ENCODE results near the gene MAB21L4. TPM values are rescaled to one million over a fixed set of nuclear protein-coding genes. Genes with fewer than 3 reads are reported as not detected.

MAB21L4 gene
- total RNA-seq, 1 experiment from 2014 or later = not detected

GRCh38 chr2:240933048-240933965 lies 37.4 kb upstream of the MAB21L4 start (continued):
- TF ChIP-seq TCF7L2 (IDR thresholded peaks at IDR 0.05; ENCODE audit: borderline replicate concordance, extremely low read depth, insufficient read depth, insufficient read length) (no peak), FOSL1 (IDR thresholded peaks at IDR 0.05; ENCODE audit: low read depth) (no peak), ZFX (IDR thresholded peaks at IDR 0.05) (no peak), CTCF (IDR thresholded peaks at IDR 0.05 in 2 of 3, conservative IDR thresholded peaks at IDR 0.05 in 1 of 3; ENCODE audit: borderline replicate concordance in 1 of 3, insufficient read depth in 1 of 3, low read depth in 2 of 3, low read length in 2 of 3) (no peak), SRF (IDR thresholded peaks at IDR 0.05; ENCODE audit: low read depth) (no peak), EGR1 (IDR thresholded peaks at IDR 0.05; ENCODE audit: low read depth) (no peak), POLR2A (IDR thresholded peaks at IDR 0.05; ENCODE audit: borderline replicate concordance, extremely low read depth, insufficient read depth, insufficient read length) (no peak), CBX3 (IDR thresholded peaks at IDR 0.05; ENCODE audit: low read depth) (no peak), EZH2phosphoT487 (IDR thresholded peaks at IDR 0.05; ENCODE audit: borderline replicate concordance) (no peak), CEBPB (IDR thresholded peaks at IDR 0.05; ENCODE audit: low read depth) (no peak), ATF3 (IDR thresholded peaks at IDR 0.05) (no peak)

- ChIA-PET POLR2A (no interaction called here), CTCF (no interaction called here), RAD21 (ENCODE audit: low non-redundant PET in 1 of 2, low total read pairs in 2 of 2, uncharacterized antibody in 2 of 2, unreplicated experiment in 2 of 2) (no interaction called here)
- Histone ChIP-seq H2AFZ (ENCODE audit: low read depth, low read length, poor library complexity, severe bottlenecking) (no peak overlapping the region), H3K4me2 (ENCODE audit: low read length) (no peak overlapping the region), H3K27ac (ENCODE audit: low read depth, low read length) (no peak overlapping the region), H3K27me3 (ENCODE audit: insufficient read depth, low read length) (no peaks in the 10 kb centered on the region), H3K9ac (ENCODE audit: low read length) (no peak overlapping the region), H3K4me1 (ENCODE audit: control insufficient read depth in 1 of 2, insufficient read depth in 2 of 2, low read length in 2 of 2) (no peaks in the 10 kb centered on the region), H3K9me2 (ENCODE audit: insufficient read depth) (no peaks in the 10 kb centered on the region), H3K79me2 (ENCODE audit: insufficient read depth, low read length) (no peaks in the 10 kb centered on the region), H3K4me3 (replicated peaks in 1 of 2; ENCODE audit: low read depth in 1 of 2, low read length in 2 of 2) (no peak overlapping the region), H3K9me3 (ENCODE audit: control insufficient read depth in 1 of 2, insufficient read depth in 1 of 2, low read depth in 1 of 2, low read length in 2 of 2) (peaks cover 0 to 2% of the 10 kb centered on the region in 2 experiments; a peak in 1 of 4 replicates), H4K20me1 (ENCODE audit: insufficient read depth) (no peaks in the 10 kb centered on the region), H3K36me3 (ENCODE audit: control insufficient read depth in 1 of 2, insufficient read depth in 2 of 2, low read length in 2 of 2) (no peaks in the 10 kb centered on the region)
- intact Hi-C loops (cut with micrococcal nuclease) = no loop called here
- no peak for ATAC-seq
- DNase-seq (ENCODE audit: low read depth, low spot score) = no peak
- BruUV-seq (replicated peaks) = no TSS peak
- TF ChIP-seq POLR2A (IDR thresholded peaks at IDR 0.05; ENCODE audit: borderline replicate concordance, extremely low read depth, insufficient read depth, insufficient read length) (no peak), REST (IDR thresholded peaks at IDR 0.05; ENCODE audit: low read depth) (no peak), SP1 (IDR thresholded peaks at IDR 0.05; ENCODE audit: low read depth) (no peak), ZNF274 (IDR thresholded peaks at IDR 0.05; ENCODE audit: low read depth, low read length) (no peak), MAX (IDR thresholded peaks at IDR 0.05) (no peak), ATF3 (IDR thresholded peaks at IDR 0.05) (no peak), EZH2 (IDR thresholded peaks at IDR 0.05) (no peak), ZFX (IDR thresholded peaks at IDR 0.05) (no peak), TCF7L2 (IDR thresholded peaks at IDR 0.05; ENCODE audit: borderline replicate concordance, extremely low read depth, insufficient read depth, insufficient read length) (no peak), CEBPB (IDR thresholded peaks at IDR 0.05; ENCODE audit: low read depth) (no peak), RAD21 (IDR thresholded peaks at IDR 0.05; ENCODE audit: low read depth) (no peak), SIN3A (IDR thresholded peaks at IDR 0.05; ENCODE audit: low read depth) (no peak)
These were observed 36.7 kb upstream of the MAB21L4 start for GRCh38 chr2:240932724-240933047.
